NCI-H345 treated with DMSO at 0.1 percent for 48 hours (cell line): ENCODE data around the gene SCT.
"Not testable (repeated sequence)": the region's sequence is repeated elsewhere in the genome, so short reads cannot be mapped to it uniquely, and the experiment has no call there.

Source experiments
- DNase-seq: peaks from one replicate; lab custom pipeline; 2025; ENCODE audit not compliant: unreplicated experiment; lab: John Stamatoyannopoulos, UW

Gene SCT

GRCh38 chr11:626475-627307, at the start of gene SCT:
Gene SCT (minus strand): TSS chr11:627181. CDS start chr11:627143, 38 bp downstream.
- no peak for DNase-seq

- DNase-seq, result no peak
Observed at GRCh38 chr11:674406-674805, 47.4 kb upstream of the SCT start.

- DNase-seq, result no peak
Observed at GRCh38 chr11:673866-674265, 46.9 kb upstream of the SCT start.

- no peak for DNase-seq
Observed at GRCh38 chr11:665704-666281, 38.8 kb upstream of the SCT start.

- DNase-seq, result no peak
Observed at GRCh38 chr11:665062-665703, 38.2 kb upstream of the SCT start.

GRCh38 chr11:662689-663274, 35.8 kb upstream of the SCT start:
- no peak for DNase-seq

- DNase-seq, result no peak
Observed at GRCh38 chr11:660681-661444, 33.9 kb upstream of the SCT start.

- no peak for DNase-seq
Observed at GRCh38 chr11:660281-660680, 33.3 kb upstream of the SCT start.

GRCh38 chr11:659532-660085, 32.6 kb upstream of the SCT start:
- DNase-seq, result no peak

GRCh38 chr11:657691-658126, 30.7 kb upstream of the SCT start:
- no peak for DNase-seq

GRCh38 chr11:656866-657265, 29.9 kb upstream of the SCT start:
- no peak for DNase-seq

- no peak for DNase-seq
Observed at GRCh38 chr11:656426-656825, 29.4 kb upstream of the SCT start.

GRCh38 chr11:655036-655726, 28.2 kb upstream of the SCT start:
- DNase-seq, result no peak

- not testable (repeated sequence) for DNase-seq
Observed at GRCh38 chr11:654444-654843, 27.5 kb upstream of the SCT start.

GRCh38 chr11:653837-654236, 26.9 kb upstream of the SCT start:
- DNase-seq, result no peak

GRCh38 chr11:653136-653535, 26.2 kb upstream of the SCT start:
- not testable (repeated sequence) for DNase-seq

GRCh38 chr11:650482-650881, 23.5 kb upstream of the SCT start:
- DNase-seq, result no peak

GRCh38 chr11:647672-648158, 20.7 kb upstream of the SCT start:
- DNase-seq, result not testable (repeated sequence)

- no peak for DNase-seq
Observed at GRCh38 chr11:646214-646613, 19.2 kb upstream of the SCT start.

- DNase-seq, result no peak
Observed at GRCh38 chr11:645536-645935, 18.6 kb upstream of the SCT start.
